ENCODE results near the gene PLCB3.

GRCh38 chr11:64288353-64288750 lies 37.0 kb downstream of the PLCB3 start:
- TF ChIP-seq CTCF (IDR thresholded peaks at IDR 0.05) (no peak), EP300 (IDR thresholded peaks at IDR 0.05) (no peak)

All from suprapubic skin (tissue), 3 donors.